ENCODE measurements around the gene CHCHD3. TPM values are rescaled to one million over a fixed set of nuclear protein-coding genes. Genes with fewer than 3 reads are reported as not detected.

Gene CHCHD3
- total RNA-seq, 6 experiments from 2014 or later: 16.5 to 42.6 (median 21.6) TPM

DNA sequence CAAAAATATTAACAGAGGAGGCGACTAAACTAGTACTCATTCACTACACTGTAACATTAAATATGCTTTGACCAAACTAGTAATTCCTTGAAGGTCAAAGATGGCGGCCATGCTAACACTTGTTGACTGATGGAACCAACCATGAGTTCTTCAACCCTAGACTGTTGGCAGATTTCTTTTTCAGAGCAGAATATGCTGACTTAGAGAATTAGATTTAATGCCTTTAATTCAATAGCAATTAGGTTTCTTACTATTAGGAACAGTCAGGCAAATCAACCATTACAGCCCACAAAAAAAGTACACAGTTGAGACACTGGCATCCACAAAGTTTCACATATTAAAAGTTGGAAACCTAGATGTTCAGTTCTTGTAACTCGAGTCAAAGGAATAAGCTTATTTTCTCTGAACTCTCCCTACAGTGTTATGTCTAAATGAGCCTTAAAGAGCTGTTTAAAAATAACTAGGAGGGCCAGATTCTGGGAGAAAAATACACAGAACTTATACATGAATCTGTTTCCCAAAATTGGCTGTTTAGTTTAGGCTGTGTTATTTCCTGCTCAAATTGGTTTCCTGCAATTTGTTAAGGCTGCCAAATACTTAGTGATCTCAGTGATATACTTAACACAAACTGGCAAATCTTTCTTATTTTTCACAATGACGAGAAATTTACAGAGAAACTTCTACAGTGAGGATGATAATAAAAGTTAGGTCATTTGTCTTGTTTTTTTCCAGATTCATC lies 17.6 kb downstream of the CHCHD3 start:
- Histone ChIP-seq H3K9me3 (no peaks in the 10 kb centered on the region), H3K4me3 (no peak overlapping the region), H3K27me3 (no peaks in the 10 kb centered on the region), H3K36me3 (no peaks in the 10 kb centered on the region), H3K27ac (no peak overlapping the region), H3K4me1 (peaks cover 0 to 7% (median 1%) of the 10 kb centered on the region in 4 donors)
- TF ChIP-seq POLR2A (IDR thresholded peaks at IDR 0.05): no peak
- TF ChIP-seq, protein P1, sequence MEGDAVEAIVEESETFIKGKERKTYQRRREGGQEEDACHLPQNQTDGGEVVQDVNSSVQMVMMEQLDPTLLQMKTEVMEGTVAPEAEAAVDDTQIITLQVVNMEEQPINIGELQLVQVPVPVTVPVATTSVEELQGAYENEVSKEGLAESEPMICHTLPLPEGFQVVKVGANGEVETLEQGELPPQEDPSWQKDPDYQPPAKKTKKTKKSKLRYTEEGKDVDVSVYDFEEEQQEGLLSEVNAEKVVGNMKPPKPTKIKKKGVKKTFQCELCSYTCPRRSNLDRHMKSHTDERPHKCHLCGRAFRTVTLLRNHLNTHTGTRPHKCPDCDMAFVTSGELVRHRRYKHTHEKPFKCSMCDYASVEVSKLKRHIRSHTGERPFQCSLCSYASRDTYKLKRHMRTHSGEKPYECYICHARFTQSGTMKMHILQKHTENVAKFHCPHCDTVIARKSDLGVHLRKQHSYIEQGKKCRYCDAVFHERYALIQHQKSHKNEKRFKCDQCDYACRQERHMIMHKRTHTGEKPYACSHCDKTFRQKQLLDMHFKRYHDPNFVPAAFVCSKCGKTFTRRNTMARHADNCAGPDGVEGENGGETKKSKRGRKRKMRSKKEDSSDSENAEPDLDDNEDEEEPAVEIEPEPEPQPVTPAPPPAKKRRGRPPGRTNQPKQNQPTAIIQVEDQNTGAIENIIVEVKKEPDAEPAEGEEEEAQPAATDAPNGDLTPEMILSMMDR (IDR thresholded peaks at IDR 0.05): no peak
- DNase-seq: no peak
- intact Hi-C loops (cut with DNase I): no loop called here
- no peak for ATAC-seq
- WGBS (ENCODE audit: insufficient coverage, low coverage, low lambda C conversion rate, missing lambda C conversion rate): 85% methylated on average over 4 of the region's 4 CpGs

DNA sequence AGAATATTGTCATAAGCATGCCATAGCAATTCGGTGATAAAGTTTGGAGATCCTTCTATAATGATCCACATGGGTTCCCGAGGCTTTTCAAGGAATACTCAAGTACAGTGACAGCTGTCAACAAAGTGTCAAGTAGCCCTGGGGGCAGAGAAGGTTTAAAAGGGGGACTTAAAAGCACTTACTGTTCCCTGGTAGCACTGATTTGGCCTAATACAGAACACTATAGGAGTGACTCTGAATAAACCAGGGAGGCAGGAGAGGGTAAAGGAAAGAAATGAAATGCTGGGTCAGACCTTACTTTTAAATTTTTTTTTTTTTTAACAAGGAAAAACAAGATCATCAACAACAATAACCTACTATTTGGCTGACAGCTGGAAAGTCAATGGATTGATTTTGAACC lies 20.1 kb downstream of the CHCHD3 start:
- no peak for ATAC-seq
- TF ChIP-seq, protein P1 (IDR thresholded peaks at IDR 0.05): no peak
- no peak for TF ChIP-seq POLR2A (IDR thresholded peaks at IDR 0.05)

DNA sequence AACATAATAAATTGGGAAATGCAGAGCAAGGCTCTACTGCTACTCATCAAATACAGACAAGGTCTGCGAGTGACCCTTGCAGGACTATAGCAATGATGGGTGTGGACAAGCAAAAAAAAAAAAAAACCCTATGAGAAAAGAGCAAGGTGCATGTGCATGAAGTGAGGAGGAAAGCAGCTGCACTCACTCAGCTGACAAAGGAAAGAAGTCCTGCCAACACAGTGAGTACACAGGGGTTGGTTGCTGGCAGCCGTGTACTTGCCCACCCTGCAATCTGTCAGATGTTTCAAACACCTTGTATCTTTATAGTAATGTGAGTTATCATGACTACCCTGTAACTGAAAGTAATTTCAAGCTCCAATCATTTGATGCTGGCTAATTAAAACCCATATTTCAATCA lies 20.5 kb downstream of the CHCHD3 start:
- TF ChIP-seq, protein P1 (IDR thresholded peaks at IDR 0.05): no peak
- TF ChIP-seq POLR2A (IDR thresholded peaks at IDR 0.05): no peak
- H3K27ac ChIP-seq: no peak overlapping the region
- intact Hi-C loops (cut with DNase I): no loop called here
- H3K4me1 ChIP-seq: peaks cover 0 to 18% (median 4%) of the 10 kb centered on the region in 4 donors
- H3K27me3 ChIP-seq: no peaks in the 10 kb centered on the region
- DNase-seq (no peak), ATAC-seq (no peak)
- 75% methylated on average over 2 of the region's 2 CpGs for WGBS (ENCODE audit: insufficient coverage, low coverage, low lambda C conversion rate, missing lambda C conversion rate)
- no peaks in the 10 kb centered on the region for H3K9me3 ChIP-seq
- no peak overlapping the region for H3K4me3 ChIP-seq
- no peaks in the 10 kb centered on the region for H3K36me3 ChIP-seq

More for the DNA sequence above, 20.1 kb downstream of the CHCHD3 start:
- no peaks in the 10 kb centered on the region for H3K27me3 ChIP-seq
- intact Hi-C loops (cut with DNase I): no loop called here
- no peaks in the 10 kb centered on the region for H3K9me3 ChIP-seq
- no peak overlapping the region for H3K27ac ChIP-seq
- WGBS (ENCODE audit: insufficient coverage, low coverage, low lambda C conversion rate, missing lambda C conversion rate): 88% methylated on average over 2 of the region's 2 CpGs
- H3K36me3 ChIP-seq: no peaks in the 10 kb centered on the region
- peaks cover 0 to 14% (median 2%) of the 10 kb centered on the region in 4 donors for H3K4me1 ChIP-seq
- no peak overlapping the region for H3K4me3 ChIP-seq
- no peak for DNase-seq

DNA sequence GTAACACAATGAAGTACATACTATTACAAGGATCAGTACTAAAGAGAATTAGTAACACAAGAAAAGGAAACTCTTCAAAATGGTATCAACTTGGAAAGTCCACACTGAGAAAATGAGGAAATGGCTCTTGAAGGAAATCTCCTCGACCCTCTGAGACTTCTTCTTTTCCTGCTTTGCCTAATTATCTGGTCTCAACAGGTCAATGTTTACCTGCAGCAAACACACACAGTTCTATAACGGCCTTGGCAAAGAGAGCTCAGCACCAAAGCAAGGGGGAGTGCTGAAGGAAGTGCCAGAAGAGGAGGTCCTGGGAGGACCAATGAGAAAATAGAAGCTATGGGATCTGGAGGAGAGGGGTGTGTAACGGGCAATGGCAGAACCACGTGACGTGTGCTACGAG lies 21.9 kb downstream of the CHCHD3 start:
- TF ChIP-seq, protein P1 (IDR thresholded peaks at IDR 0.05): no peak
- TF ChIP-seq POLR2A (IDR thresholded peaks at IDR 0.05): no peak
- DNase-seq: no peak

More for the DNA sequence above, 21.9 kb downstream of the CHCHD3 start:
- Histone ChIP-seq H3K27me3 (no peaks in the 10 kb centered on the region), H3K36me3 (no peaks in the 10 kb centered on the region), H3K4me3 (no peak overlapping the region), H3K4me1 (peaks cover 0 to 28% (median 8%) of the 10 kb centered on the region in 4 donors), H3K27ac (no peak overlapping the region), H3K9me3 (no peaks in the 10 kb centered on the region)
- ATAC-seq: peak; percentile 36 to 55 (median 50)
- WGBS (ENCODE audit: insufficient coverage, low coverage, low lambda C conversion rate, missing lambda C conversion rate): 68% methylated on average over 6 of the region's 6 CpGs
- intact Hi-C loops (cut with DNase I): no loop called here

Data from right lobe of liver (tissue), 6 donors.